Measurements from ENCODE around the gene GPR179. TPM values are rescaled to one million over a fixed set of nuclear protein-coding genes. Genes with fewer than 3 reads are reported as not detected.
A peak's percentile ranks its signal among the peaks of the same experiment; 100 is the strongest.

The GPR179 gene
- total and polyA plus RNA-seq, 7 experiments from 2014 or later: 0.11 to 0.35 (median 0.17) TPM; not detected in 4

- no peak overlapping the region for H3K4me3 Mint-ChIP-seq
- H3K9me3 Mint-ChIP-seq: no peaks in the 10 kb centered on the region
- H3K36me3 ChIP-seq (ENCODE audit: control insufficient read depth in 2 of 3, insufficient read depth in 3 of 3, low read length in 3 of 3): peaks cover 0 to 34% (median 0%) of the 10 kb centered on the region in 3 experiments
- CTCF ChIA-PET: interaction anchor here (1.1 to 1.3 kb wide), 2 partner anchors 25 to 57 kb away, joined by 3 to 5 read pairs; no protein-coding TSS in a partner anchor
- H3K9me3 ChIP-seq (ENCODE audit: control insufficient read depth in 2 of 3, low read length in 3 of 3): no peaks in the 10 kb centered on the region
- POLR2A ChIA-PET: interaction anchor here (0.6 kb wide), 1 partner anchor 1162 kb away, joined by 7 read pairs; no protein-coding TSS in a partner anchor
- intact Hi-C loops (cut with micrococcal nuclease): loop anchor here in 1 of 2 donors (5.0 kb wide), 1 partner anchor 622 kb away; no protein-coding TSS in a partner anchor
- H3K36me3 Mint-ChIP-seq: peaks cover 3 to 19% (median 14%) of the 10 kb centered on the region in 5 donors
- H3K27ac ChIP-seq (ENCODE audit: low read depth, low read length): no peak overlapping the region
- ATAC-seq: no peak
- H3K4me1 ChIP-seq (ENCODE audit: control insufficient read depth in 2 of 2, insufficient read depth in 2 of 2, low read length in 2 of 2): no peaks in the 10 kb centered on the region
- H3K27ac Mint-ChIP-seq: no peak overlapping the region
- H3K4me1 Mint-ChIP-seq: peaks cover 4 to 20% (median 10%) of the 10 kb centered on the region in 7 donors
- H3K4me3 ChIP-seq (ENCODE audit: low read length): no peak overlapping the region
- DNase-seq: no peak
- H3K27me3 Mint-ChIP-seq: peaks cover 0 to 3% (median 0%) of the 10 kb centered on the region in 5 donors
- no peaks in the 10 kb centered on the region for H3K27me3 ChIP-seq (ENCODE audit: control insufficient read depth in 2 of 2, insufficient read depth in 2 of 2, low read length in 2 of 2)
These were observed 19.5 kb downstream of the GPR179 start for GRCh38 chr17:38324141-38324697.

GRCh38 chr17:38322897-38323296 lies 20.9 kb downstream of the GPR179 start:
- H3K27me3 Mint-ChIP-seq: peaks cover 0 to 1% (median 0%) of the 10 kb centered on the region in 5 donors
- H3K4me3 ChIP-seq (ENCODE audit: low read length): no peak overlapping the region
- no peaks in the 10 kb centered on the region for H3K27me3 ChIP-seq (ENCODE audit: control insufficient read depth in 2 of 2, insufficient read depth in 2 of 2, low read length in 2 of 2)
- H3K4me1 Mint-ChIP-seq: peaks cover 4 to 18% (median 10%) of the 10 kb centered on the region in 7 donors
- H3K36me3 Mint-ChIP-seq: peaks cover 5 to 24% (median 16%) of the 10 kb centered on the region in 5 donors
- CTCF ChIA-PET: no interaction called here
- H3K27ac Mint-ChIP-seq: no peak overlapping the region
- H3K9me3 Mint-ChIP-seq: no peaks in the 10 kb centered on the region
- DNase-seq: no peak
- H3K9me3 ChIP-seq (ENCODE audit: control insufficient read depth in 2 of 3, low read length in 3 of 3): no peaks in the 10 kb centered on the region
- POLR2A ChIA-PET: no interaction called here
- intact Hi-C loops (cut with micrococcal nuclease): loop anchor here in 1 of 2 donors (5.0 kb wide), 1 partner anchor 621 kb away; no protein-coding TSS in a partner anchor
- no peak overlapping the region for H3K27ac ChIP-seq (ENCODE audit: low read depth, low read length)
- H3K4me1 ChIP-seq (ENCODE audit: control insufficient read depth in 2 of 2, insufficient read depth in 2 of 2, low read length in 2 of 2): no peaks in the 10 kb centered on the region
- peaks cover 0 to 35% (median 0%) of the 10 kb centered on the region in 3 experiments for H3K36me3 ChIP-seq (ENCODE audit: control insufficient read depth in 2 of 3, insufficient read depth in 3 of 3, low read length in 3 of 3)
- no peak for ATAC-seq
- H3K4me3 Mint-ChIP-seq: no peak overlapping the region

- CTCF ChIA-PET: interaction anchor here (0.7 to 1.1 kb wide), 3 partner anchors 9 to 91 kb away, joined by 3 to 6 read pairs (median 3); no protein-coding TSS in a partner anchor
These were observed 21.5 kb downstream of the GPR179 start for GRCh38 chr17:38322156-38322779.

GRCh38 chr17:38320482-38320881 lies 23.3 kb downstream of the GPR179 start:
- no peak for DNase-seq
- no peak overlapping the region for H3K4me3 Mint-ChIP-seq
- Histone ChIP-seq H3K27me3 (ENCODE audit: control insufficient read depth in 2 of 2, insufficient read depth in 2 of 2, low read length in 2 of 2) (no peaks in the 10 kb centered on the region), H3K27ac (ENCODE audit: low read depth, low read length) (no peak overlapping the region), H3K4me3 (ENCODE audit: low read length) (no peak overlapping the region), H3K9me3 (ENCODE audit: control insufficient read depth in 2 of 3, low read length in 3 of 3) (no peaks in the 10 kb centered on the region), H3K4me1 (ENCODE audit: control insufficient read depth in 2 of 2, insufficient read depth in 2 of 2, low read length in 2 of 2) (no peaks in the 10 kb centered on the region), H3K36me3 (ENCODE audit: control insufficient read depth in 2 of 3, insufficient read depth in 3 of 3, low read length in 3 of 3) (peaks cover 0 to 42% (median 0%) of the 10 kb centered on the region in 3 experiments)
- ChIA-PET CTCF (interaction anchor here (1.2 kb wide), 2 partner anchors 10 to 102 kb away, joined by 3 read pairs; no protein-coding TSS in a partner anchor), POLR2A (no interaction called here)
- no peaks in the 10 kb centered on the region for H3K27me3 Mint-ChIP-seq
- peaks cover 11 to 35% (median 21%) of the 10 kb centered on the region in 5 donors for H3K36me3 Mint-ChIP-seq
- intact Hi-C loops (cut with micrococcal nuclease): loop anchor here in 1 of 2 donors (5.0 kb wide), 1 partner anchor 618 kb away; no protein-coding TSS in a partner anchor
- no peak overlapping the region for H3K27ac Mint-ChIP-seq
- peaks cover 0 to 4% (median 0%) of the 10 kb centered on the region in 7 donors for H3K4me1 Mint-ChIP-seq
- no peaks in the 10 kb centered on the region for H3K9me3 Mint-ChIP-seq
- no peak for ATAC-seq

More at GRCh38 chr17:38322156-38322779, 21.5 kb downstream of the GPR179 start:
- Histone ChIP-seq H3K27ac (ENCODE audit: low read depth, low read length) (no peak overlapping the region), H3K27me3 (ENCODE audit: control insufficient read depth in 2 of 2, insufficient read depth in 2 of 2, low read length in 2 of 2) (no peaks in the 10 kb centered on the region), H3K36me3 (ENCODE audit: control insufficient read depth in 2 of 3, insufficient read depth in 3 of 3, low read length in 3 of 3) (peaks cover 0 to 36% (median 0%) of the 10 kb centered on the region in 3 experiments), H3K4me1 (ENCODE audit: control insufficient read depth in 2 of 2, insufficient read depth in 2 of 2, low read length in 2 of 2) (no peaks in the 10 kb centered on the region), H3K9me3 (ENCODE audit: control insufficient read depth in 2 of 3, low read length in 3 of 3) (no peaks in the 10 kb centered on the region), H3K4me3 (ENCODE audit: low read length) (no peak overlapping the region)
- Mint-ChIP-seq H3K27ac (no peak overlapping the region), H3K4me1 (peaks cover 4 to 15% (median 9%) of the 10 kb centered on the region in 7 donors), H3K27me3 (no peaks in the 10 kb centered on the region), H3K36me3 (peaks cover 5 to 25% (median 16%) of the 10 kb centered on the region in 5 donors), H3K9me3 (no peaks in the 10 kb centered on the region), H3K4me3 (no peak overlapping the region)
- POLR2A ChIA-PET: no interaction called here
- DNase-seq (peak; percentile 43 to 76 (median 58)), ATAC-seq (peak; percentile 90)
- intact Hi-C loops (cut with micrococcal nuclease): loop anchor here in 1 of 2 donors (5.0 kb wide), 1 partner anchor 620 kb away; no protein-coding TSS in a partner anchor

- ChIA-PET CTCF (interaction anchor here (1.2 kb wide), 1 partner anchor 19 kb away, joined by 3 read pairs; no protein-coding TSS in a partner anchor), POLR2A (no interaction called here)
- H3K9me3 ChIP-seq (ENCODE audit: control insufficient read depth in 2 of 3, low read length in 3 of 3): no peaks in the 10 kb centered on the region
- H3K9me3 Mint-ChIP-seq: no peaks in the 10 kb centered on the region
- H3K4me1 Mint-ChIP-seq: peaks cover 0 to 4% (median 0%) of the 10 kb centered on the region in 7 donors
- no peak overlapping the region for H3K4me3 Mint-ChIP-seq
- peaks cover 0 to 27% (median 0%) of the 10 kb centered on the region in 3 experiments for H3K36me3 ChIP-seq (ENCODE audit: control insufficient read depth in 2 of 3, insufficient read depth in 3 of 3, low read length in 3 of 3)
- ATAC-seq: no peak
- H3K27me3 Mint-ChIP-seq: no peaks in the 10 kb centered on the region
- no peak overlapping the region for H3K27ac ChIP-seq (ENCODE audit: low read depth, low read length)
- no peaks in the 10 kb centered on the region for H3K27me3 ChIP-seq (ENCODE audit: control insufficient read depth in 2 of 2, insufficient read depth in 2 of 2, low read length in 2 of 2)
- peaks cover 9 to 38% (median 28%) of the 10 kb centered on the region in 5 donors for H3K36me3 Mint-ChIP-seq
- no peak overlapping the region for H3K27ac Mint-ChIP-seq
- DNase-seq: no peak
- no peak overlapping the region for H3K4me3 ChIP-seq (ENCODE audit: low read length)
- intact Hi-C loops (cut with micrococcal nuclease): no loop called here
- no peaks in the 10 kb centered on the region for H3K4me1 ChIP-seq (ENCODE audit: control insufficient read depth in 2 of 2, insufficient read depth in 2 of 2, low read length in 2 of 2)
These were observed 26.7 kb downstream of the GPR179 start for GRCh38 chr17:38317081-38317480.

GRCh38 chr17:38315497-38315896 lies 28.3 kb downstream of the GPR179 start:
- ChIA-PET POLR2A (no interaction called here), CTCF (no interaction called here)
- peaks cover 0 to 22% (median 0%) of the 10 kb centered on the region in 3 experiments for H3K36me3 ChIP-seq (ENCODE audit: control insufficient read depth in 2 of 3, insufficient read depth in 3 of 3, low read length in 3 of 3)
- intact Hi-C loops (cut with micrococcal nuclease): no loop called here
- H3K4me3 Mint-ChIP-seq: no peak overlapping the region
- no peaks in the 10 kb centered on the region for H3K27me3 ChIP-seq (ENCODE audit: control insufficient read depth in 2 of 2, insufficient read depth in 2 of 2, low read length in 2 of 2)
- ATAC-seq: no peak
- H3K9me3 ChIP-seq (ENCODE audit: control insufficient read depth in 2 of 3, low read length in 3 of 3): no peaks in the 10 kb centered on the region
- H3K9me3 Mint-ChIP-seq: no peaks in the 10 kb centered on the region
- no peak for DNase-seq
- peaks cover 4 to 34% (median 20%) of the 10 kb centered on the region in 5 donors for H3K36me3 Mint-ChIP-seq
- H3K4me1 ChIP-seq (ENCODE audit: control insufficient read depth in 2 of 2, insufficient read depth in 2 of 2, low read length in 2 of 2): no peaks in the 10 kb centered on the region
- H3K4me1 Mint-ChIP-seq: peaks cover 0 to 4% (median 0%) of the 10 kb centered on the region in 7 donors
- H3K27ac Mint-ChIP-seq: no peak overlapping the region
- H3K27me3 Mint-ChIP-seq: no peaks in the 10 kb centered on the region
- H3K27ac ChIP-seq (ENCODE audit: low read depth, low read length): no peak overlapping the region
- no peak overlapping the region for H3K4me3 ChIP-seq (ENCODE audit: low read length)
